Esophagus squamous epithelium (tissue), 5 donors: ENCODE measurements around the gene MTA1. TPM values are rescaled to one million over a fixed set of nuclear protein-coding genes. Genes with fewer than 3 reads are reported as not detected.
A peak's percentile ranks its signal among the peaks of the same experiment; 100 is the strongest.

Experiments
- DNase-seq: peaks from one replicate; lab custom pipeline; 2025; lab: John Stamatoyannopoulos, UW
- H3K27ac ChIP-seq, 4 donors: fragments of 200-600 bp; sonication (generic); one replicate each; pipeline ENCODE4 v1.5.1; 2016 to 2019; ENCODE audit warnings: mild to moderate bottlenecking in 1 of 4
- H3K27me3 ChIP-seq, 4 donors: fragments of 200-600 bp; sonication (generic); 1 replicate in 3 of 4; 2 replicates in 1 of 4; pipeline versions ENCODE4 v1.5.1 to v1.6.0; 2017 to 2021; ENCODE audit warnings: antibody characterized with exemption in 1 of 4
- H3K36me3 ChIP-seq, 3 donors: fragments of 200-600 bp; sonication (generic); one replicate each; pipeline ENCODE4 v1.5.1; 2016 to 2019
- H3K4me1 ChIP-seq, 3 donors: fragments of 200-600 bp; sonication (generic); one replicate each; pipeline ENCODE4 v1.5.1; 2017 to 2019
- H3K4me3 ChIP-seq, 4 donors: fragments of 200-600 bp; sonication (generic); 1 replicate in 3 of 4; 2 replicates in 1 of 4; pipeline ENCODE4 v1.5.1; 2016 to 2019; ENCODE audit warnings: mild to moderate bottlenecking in 2 of 4, moderate library complexity in 1 of 4
- H3K9me3 ChIP-seq, 3 donors: fragments of 200-600 bp; sonication (generic); one replicate each; pipeline ENCODE4 v1.5.1; 2016 to 2019
- POLR2A ChIP-seq, 4 donors: fragments of 450-650 bp; IDR thresholded peaks; one replicate each; pipeline ENCODE4 v1.6.1; 2017; ENCODE audit warnings: antibody characterized with exemption in 4 of 4, mild to moderate bottlenecking in 4 of 4, moderate library complexity in 3 of 4
- WGBS, 2 donors: methylation state at CpG; one replicate each; pipeline ENCODE4 v1.1.5; 2018; 5-methylcytosine and 5-hydroxymethylcytosine counted together
- intact Hi-C: fragments of 100-400 bp; cut with DNase I; formaldehyde crosslinking; loops from one replicate; pipeline ENCODE4 v1.15.0; 2022
- total RNA-seq, 4 donors: library from RNA; depleted of rRNA; stranded (reverse); fragments of >200 nt; gene quantifications; one replicate each; pipeline ENCODE4 v1.1.0, GENCODE V29; 2016
- TF ChIP-seq, protein P1 (sequence below), 6 experiments: fragments of 450-650 bp in 4 of 6; fragments of 200-600 bp in 2 of 6; sonication (generic) in 2 of 6; IDR thresholded peaks; one replicate each; pipeline ENCODE4 v1.5.1; 2016 to 2019; ENCODE audit warnings: antibody characterized with exemption in 6 of 6, mild to moderate bottlenecking in 4 of 6, moderate library complexity in 4 of 6
- donor health status: DM: yes; HTN: yes; CAD: no.

Gene MTA1
- total RNA-seq, 4 donors from 2014 or later: 19.9 to 64.7 (median 39.6) TPM

DNA sequence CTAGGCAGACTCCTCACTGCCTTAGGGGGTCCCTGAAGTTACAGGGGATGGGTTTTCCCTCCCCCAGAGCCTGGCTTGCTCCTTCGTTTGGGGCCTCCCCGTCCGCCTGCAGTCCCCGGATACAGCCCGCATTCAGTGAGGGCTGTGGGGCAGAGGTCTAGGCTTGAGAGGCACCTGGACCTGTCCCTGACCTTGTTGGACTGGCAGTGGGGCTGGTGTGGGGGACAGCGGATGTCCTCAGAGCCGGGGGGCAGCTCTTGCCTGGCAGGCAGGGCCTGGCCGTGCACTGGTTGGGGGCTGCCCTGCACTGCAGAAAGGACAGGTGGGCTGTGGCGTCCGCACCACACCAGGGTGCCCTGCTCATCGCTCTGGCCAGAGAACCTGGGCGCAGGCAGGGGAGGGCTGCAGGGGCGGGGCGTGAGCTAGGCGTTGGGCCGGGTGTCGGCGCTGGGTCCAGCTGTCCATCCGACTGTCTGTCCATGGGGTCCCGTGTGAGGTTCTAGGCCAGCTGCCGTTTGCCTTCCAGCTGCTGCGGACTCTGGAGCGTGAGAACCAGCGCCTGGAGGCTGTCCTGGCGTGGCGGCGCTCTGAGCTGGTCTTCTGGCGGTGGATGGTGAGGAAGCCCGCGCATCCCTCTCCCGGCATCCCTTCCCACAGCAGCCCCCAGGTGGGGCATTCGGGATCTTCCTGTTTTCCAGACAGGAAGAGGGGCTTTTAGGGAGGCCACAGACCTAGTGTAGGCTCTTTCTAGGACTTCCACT is 77.4 kb downstream of the MTA1 start:
- H3K4me3 ChIP-seq: no peak overlapping the region
- intact Hi-C loops: no loop called here
- no peak overlapping the region for H3K27ac ChIP-seq
- WGBS, 2 donors: 94 to 95% methylated on average over 13 to 18 of the region's 32 CpGs
- no peaks in the 10 kb centered on the region for H3K27me3 ChIP-seq
- H3K4me1 ChIP-seq: peaks cover 0 to 29% (median 0%) of the 10 kb centered on the region in 3 donors
- H3K36me3 ChIP-seq: peaks cover 0 to 12% (median 0%) of the 10 kb centered on the region in 3 donors
- no peak for DNase-seq
- H3K9me3 ChIP-seq: no peaks in the 10 kb centered on the region
- TF ChIP-seq POLR2A (IDR thresholded peaks at IDR 0.05): no peak
- TF ChIP-seq, protein P1, sequence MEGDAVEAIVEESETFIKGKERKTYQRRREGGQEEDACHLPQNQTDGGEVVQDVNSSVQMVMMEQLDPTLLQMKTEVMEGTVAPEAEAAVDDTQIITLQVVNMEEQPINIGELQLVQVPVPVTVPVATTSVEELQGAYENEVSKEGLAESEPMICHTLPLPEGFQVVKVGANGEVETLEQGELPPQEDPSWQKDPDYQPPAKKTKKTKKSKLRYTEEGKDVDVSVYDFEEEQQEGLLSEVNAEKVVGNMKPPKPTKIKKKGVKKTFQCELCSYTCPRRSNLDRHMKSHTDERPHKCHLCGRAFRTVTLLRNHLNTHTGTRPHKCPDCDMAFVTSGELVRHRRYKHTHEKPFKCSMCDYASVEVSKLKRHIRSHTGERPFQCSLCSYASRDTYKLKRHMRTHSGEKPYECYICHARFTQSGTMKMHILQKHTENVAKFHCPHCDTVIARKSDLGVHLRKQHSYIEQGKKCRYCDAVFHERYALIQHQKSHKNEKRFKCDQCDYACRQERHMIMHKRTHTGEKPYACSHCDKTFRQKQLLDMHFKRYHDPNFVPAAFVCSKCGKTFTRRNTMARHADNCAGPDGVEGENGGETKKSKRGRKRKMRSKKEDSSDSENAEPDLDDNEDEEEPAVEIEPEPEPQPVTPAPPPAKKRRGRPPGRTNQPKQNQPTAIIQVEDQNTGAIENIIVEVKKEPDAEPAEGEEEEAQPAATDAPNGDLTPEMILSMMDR (IDR thresholded peaks at IDR 0.05): no peak

DNA sequence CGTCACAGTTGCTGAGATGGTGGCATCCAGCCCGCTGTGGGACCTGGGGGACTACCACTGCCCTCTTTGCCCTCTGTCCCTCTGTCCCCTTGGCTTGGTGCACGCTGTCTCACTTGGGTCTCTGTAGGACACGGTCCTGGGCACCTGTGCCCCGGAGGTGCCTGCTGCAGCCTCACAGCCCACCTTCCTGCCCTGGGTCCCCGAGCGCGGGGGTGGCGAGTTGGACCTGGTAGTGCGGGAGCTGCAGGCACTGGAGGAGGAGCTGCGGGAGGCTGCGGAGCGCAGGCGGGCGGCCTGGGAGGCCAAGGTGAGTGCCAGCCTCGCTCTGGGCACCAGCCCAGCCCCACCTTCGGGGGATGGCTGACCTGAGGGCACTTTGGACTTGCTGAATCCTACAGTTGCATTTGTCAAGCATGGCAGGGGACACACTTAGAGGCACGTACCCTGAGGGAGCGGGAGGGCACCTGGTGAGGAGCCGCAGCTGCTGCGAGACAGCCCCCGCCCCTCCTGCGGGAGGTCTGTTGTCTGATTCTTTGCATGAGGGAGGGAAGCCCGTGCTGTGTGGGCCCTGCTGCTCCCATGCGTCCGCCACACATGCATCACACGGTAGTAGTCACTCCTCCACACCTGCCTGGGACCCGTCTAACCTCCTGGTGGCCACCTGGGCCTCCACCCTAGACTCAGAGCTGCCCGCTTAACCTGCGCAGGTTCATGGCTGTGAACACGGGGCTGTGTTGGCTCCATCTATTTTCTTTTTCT is 78.2 kb downstream of the MTA1 start:
- DNase-seq: no peak
- Histone ChIP-seq H3K27ac (no peak overlapping the region), H3K27me3 (no peaks in the 10 kb centered on the region), H3K4me3 (no peak overlapping the region), H3K36me3 (peaks cover 0 to 12% (median 0%) of the 10 kb centered on the region in 3 donors), H3K9me3 (no peaks in the 10 kb centered on the region), H3K4me1 (peaks cover 0 to 22% (median 0%) of the 10 kb centered on the region in 3 donors)
- intact Hi-C loops: no loop called here
- WGBS, 2 donors: 78 to 86% methylated on average over 7 to 10 of the region's 31 CpGs
- no peak for TF ChIP-seq POLR2A (IDR thresholded peaks at IDR 0.05)
- TF ChIP-seq, protein P1 (IDR thresholded peaks at IDR 0.05): no peak

DNA sequence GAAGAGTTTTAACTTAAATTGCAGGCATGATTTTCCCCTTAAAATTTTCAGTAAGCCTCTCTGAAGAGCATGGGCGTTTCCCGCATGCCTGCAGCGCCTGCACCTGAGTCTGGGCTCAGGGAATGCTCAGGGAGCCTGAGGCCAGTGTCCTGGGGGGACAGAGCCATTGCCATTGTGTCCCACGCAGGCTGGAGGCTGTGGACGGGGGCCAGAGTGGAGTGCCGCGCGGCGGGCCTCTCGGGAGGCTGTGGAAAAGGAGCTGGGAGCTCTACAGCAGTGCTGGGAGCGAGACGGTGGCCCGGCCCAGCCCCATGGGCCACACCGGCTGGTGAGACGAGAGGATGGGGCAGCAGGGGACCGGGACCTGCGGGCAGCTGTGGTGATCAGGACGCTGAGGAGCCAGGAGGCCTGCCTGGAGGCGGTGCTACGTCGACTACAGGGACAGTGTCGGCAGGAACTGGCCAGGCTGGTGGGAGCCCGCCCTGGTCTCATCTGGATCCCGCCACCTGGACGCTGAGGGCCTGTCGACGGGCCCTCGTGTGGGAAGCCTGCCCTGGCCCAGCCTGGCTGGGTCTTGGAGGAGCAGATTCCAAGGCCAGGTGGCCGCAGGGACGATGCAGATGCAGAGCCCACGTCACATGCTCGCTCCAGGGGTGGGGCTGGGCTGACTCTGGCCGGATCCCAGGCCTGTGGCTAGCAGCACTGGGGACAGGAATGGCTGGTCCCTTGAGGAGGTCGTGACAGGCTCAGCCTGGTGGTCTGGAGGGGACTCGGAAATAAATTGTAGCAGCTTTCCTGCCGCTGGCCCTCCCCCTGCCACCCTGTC is 79.0 kb downstream of the MTA1 start:
- Histone ChIP-seq H3K4me1 (peaks cover 0 to 22% (median 0%) of the 10 kb centered on the region in 3 donors), H3K27ac (peak overlapping the region in 1 of 4 donors; percentile 14), H3K27me3 (no peaks in the 10 kb centered on the region), H3K4me3 (no peak overlapping the region), H3K9me3 (no peaks in the 10 kb centered on the region), H3K36me3 (peaks cover 0 to 12% (median 0%) of the 10 kb centered on the region in 3 donors)
- DNase-seq: no peak
- 87 to 96% methylated on average over 14 of the region's 36 CpGs for WGBS, 2 donors
- TF ChIP-seq, protein P1 (IDR thresholded peaks at IDR 0.05): no peak
- no peak for TF ChIP-seq POLR2A (IDR thresholded peaks at IDR 0.05)
- intact Hi-C loops: no loop called here

DNA sequence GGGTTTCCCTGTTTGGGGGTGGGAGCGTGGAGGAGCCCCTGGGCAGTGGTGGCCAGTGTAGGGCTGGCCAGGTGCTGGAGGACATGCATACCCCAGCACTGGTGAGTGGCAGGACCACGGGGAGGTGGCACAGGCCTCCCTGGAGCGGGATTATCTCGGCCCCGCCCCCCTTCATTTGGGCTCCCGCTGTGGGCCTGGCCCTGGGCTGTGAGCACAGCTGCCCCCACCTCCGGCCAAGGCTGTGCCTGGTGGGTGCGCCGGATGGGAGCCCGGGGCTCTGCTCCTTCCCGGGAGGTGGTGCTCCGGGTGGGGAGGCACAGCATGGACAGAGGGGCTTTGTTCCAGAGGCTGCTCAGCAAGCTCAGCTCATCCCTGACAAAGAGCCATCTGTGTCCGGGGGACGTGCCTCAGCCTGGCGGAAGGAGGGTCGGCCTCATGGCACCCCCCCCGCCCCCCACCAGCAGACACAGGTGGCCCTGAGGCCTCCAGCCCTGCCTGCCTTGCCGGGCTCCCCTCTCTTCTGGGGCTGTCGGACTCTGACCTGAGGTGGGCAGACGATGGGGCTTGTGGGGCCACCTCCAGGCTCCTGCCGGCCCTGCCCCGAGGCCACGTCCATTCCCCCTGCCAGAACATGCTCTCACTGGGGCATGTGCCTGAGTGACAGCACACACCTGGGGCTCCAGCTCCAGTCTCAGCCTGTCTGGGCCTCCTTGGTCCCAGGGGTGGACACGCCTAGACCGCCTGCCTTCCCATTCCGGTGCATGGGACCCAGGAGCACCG is 79.8 kb downstream of the MTA1 start:
- no peak for TF ChIP-seq POLR2A (IDR thresholded peaks at IDR 0.05)
- TF ChIP-seq, protein P1 (IDR thresholded peaks at IDR 0.05): no peak
- H3K27me3 ChIP-seq: no peaks in the 10 kb centered on the region
- H3K4me1 ChIP-seq: peaks cover 0 to 22% (median 0%) of the 10 kb centered on the region in 3 donors
- peak overlapping the region in 1 of 4 donors; percentile 14 for H3K27ac ChIP-seq
- intact Hi-C loops: no loop called here
- no peaks in the 10 kb centered on the region for H3K9me3 ChIP-seq
- 45 to 73% methylated on average over 10 to 11 of the region's 27 CpGs for WGBS, 2 donors
- H3K36me3 ChIP-seq: peaks cover 0 to 12% (median 0%) of the 10 kb centered on the region in 3 donors
- DNase-seq: no peak
- no peak overlapping the region for H3K4me3 ChIP-seq
